K562 (cell line): Measurements from ENCODE around the gene WIPF1. TPM values are rescaled to one million over a fixed set of nuclear protein-coding genes. Genes with fewer than 3 reads are reported as not detected.

Source experiments
- ATAC-seq: fragments of 200-7000 bp; cut with Tn5 transposase; 3 replicates; pipeline ENCODE4 v1.9.1; 2020; ENCODE audit warnings: moderate library complexity
- BruUV-seq: library from RNA; stranded (reverse); fragments of 400-500 nt; replicated peaks from 2 replicates; lab custom pipeline; 2021; lab: Mats Ljungman, UMichigan
- CTCF ChIA-PET: fragments of 300-600 bp; formaldehyde crosslinking; extraction: SDS; loops from one replicate; lab custom pipeline; 2021; ENCODE audit warnings: low intra/inter-chr PET ratio; lab: Yijun Ruan, JAX
- POLR2A ChIA-PET: fragments of 300-600, 350-650 bp; sonication (Branson Sonifier 250); formaldehyde crosslinking; extraction: SDS; loops from one replicate; lab custom pipeline; 2021; ENCODE audit warnings: antibody characterized with exemption, inconsistent platforms; lab: Yijun Ruan, JAX
- DNase-seq, 4 experiments: peaks; one replicate each; pipeline versions ENCODE4 v3.0.0 to v3.0.0-alpha.2; 2011 to 2018; ENCODE audit warnings: low spot score in 3 of 4, mixed read lengths in 3 of 4; ENCODE audit errors: extremely low read depth in 1 of 4
- FAIRE-seq: peaks from 2 replicates; lab custom pipeline; 2011; peaks lifted over from hg19 to GRCh38; lab: Jason Lieb, UNC
- H2AFZ ChIP-seq: 2 replicates; pipeline ENCODE4 v1.6.0; 2011; ENCODE audit warnings: low read depth, low read length, control low read depth, inconsistent platforms
- H3K27ac ChIP-seq: fragments of 200-600 bp; 3 replicates; pipeline ENCODE4 v1.8.0; 2011; ENCODE audit warnings: low read depth, mild to moderate bottlenecking, control low read depth, inconsistent platforms, low read length, moderate library complexity, mixed read lengths; ENCODE audit errors: extremely low read depth
- H3K27me3 ChIP-seq, 2 experiments: fragments of 300-600 bp in 1 of 2; 2 replicates in 1 of 2; 3 replicates in 1 of 2; pipeline versions ENCODE4 v1.6.0 to v1.8.0; 2011; ENCODE audit warnings: inconsistent platforms in 2 of 2, low read length in 2 of 2, mild to moderate bottlenecking in 1 of 2, mixed read lengths in 1 of 2, moderate library complexity in 1 of 2; ENCODE audit not compliant: control insufficient read depth in 2 of 2, insufficient read depth in 2 of 2
- H3K36me3 ChIP-seq: fragments of 300-600 bp; 3 replicates; pipeline ENCODE4 v1.8.0; 2011; ENCODE audit warnings: mild to moderate bottlenecking, low read length, inconsistent platforms; ENCODE audit not compliant: control insufficient read depth, insufficient read depth
- H3K4me1 ChIP-seq, 2 experiments: fragments of 200-600 bp in 1 of 2; replicated peaks in 1 of 2; 2 replicates in 1 of 2; 3 replicates in 1 of 2; pipeline versions ENCODE4 v1.5.1 to v1.8.0; 2011; ENCODE audit warnings: inconsistent platforms in 2 of 2, low read length in 2 of 2, mild to moderate bottlenecking in 1 of 2, mixed read lengths in 1 of 2, moderate library complexity in 1 of 2; ENCODE audit not compliant: control insufficient read depth in 2 of 2, insufficient read depth in 2 of 2
- H3K4me2 ChIP-seq: 2 replicates; pipeline ENCODE4 v1.6.1; 2011; ENCODE audit warnings: low read length, control low read depth, inconsistent platforms, mixed read lengths; ENCODE audit not compliant: insufficient read depth
- H3K4me3 ChIP-seq: fragments of 200-600 bp; sonication (generic), shearing (Covaris generic); 2 replicates; pipeline ENCODE4 v1.5.1; 2016; ENCODE audit warnings: control low read depth, inconsistent platforms
- H3K79me2 ChIP-seq: fragments of 200-600 bp; 3 replicates; pipeline ENCODE4 v1.8.0; 2011; ENCODE audit warnings: low read length, inconsistent platforms; ENCODE audit not compliant: control insufficient read depth, insufficient read depth
- H3K9ac ChIP-seq, 2 experiments: 2 replicates each; pipeline versions ENCODE4 v1.6.0 to v1.6.1; 2011; ENCODE audit warnings: low read depth in 2 of 2, low read length in 2 of 2, control low read depth in 1 of 2, inconsistent platforms in 1 of 2, mild to moderate bottlenecking in 1 of 2, mixed read lengths in 1 of 2; ENCODE audit not compliant: insufficient read depth in 1 of 2
- H3K9me1 ChIP-seq: one replicate; pipeline ENCODE4 v1.6.0; 2011; ENCODE audit warnings: inconsistent platforms, mild to moderate bottlenecking, low read length, moderate library complexity; ENCODE audit not compliant: control insufficient read depth, insufficient read depth
- H3K9me3 ChIP-seq: replicated peaks from 2 replicates; pipeline ENCODE4 v1.5.1; 2011; ENCODE audit warnings: low read depth, low read length, inconsistent platforms; ENCODE audit not compliant: control insufficient read depth, insufficient read depth
- H4K20me1 ChIP-seq: replicated peaks from 2 replicates; pipeline ENCODE4 v1.6.1; 2011; ENCODE audit warnings: low read length, inconsistent platforms, mixed read lengths; ENCODE audit not compliant: control insufficient read depth, insufficient read depth
- BMI1 ChIP-seq: fragments of 150-350 bp; IDR thresholded peaks from 2 replicates; pipeline ENCODE4 v1.6.1; 2014; ENCODE audit warnings: low read length
- CBFA2T2 ChIP-seq: fragments of 450-650 bp; conservative IDR thresholded peaks from 2 replicates; pipeline ENCODE4 v1.6.1; 2017; ENCODE audit warnings: mild to moderate bottlenecking
- CEBPG ChIP-seq, 3 experiments: fragments of 200-800 bp in 1 of 3; sonication (Bioruptor generic) in 1 of 3; sonication (generic) in 1 of 3; formaldehyde crosslinking in 1 of 3; IDR thresholded peaks in 2 of 3; conservative IDR thresholded peaks in 1 of 3; 2 replicates each; pipeline versions ENCODE4 v1.6.1 to v1.8.0; 2016 to 2022; ENCODE audit warnings: missing compliant biosample characterization in 2 of 3, missing genetic modification characterization in 2 of 3, mild to moderate bottlenecking in 1 of 3, missing genetic modification reagents in 1 of 3
- DDX20 ChIP-seq: fragments of 450-650 bp; IDR thresholded peaks from 2 replicates; pipeline ENCODE4 v1.6.1; 2016; ENCODE audit warnings: missing genetic modification characterization, low read depth, mild to moderate bottlenecking, missing compliant biosample characterization, moderate library complexity
- FOXM1 ChIP-seq, 2 experiments: fragments of 450-650 bp in 1 of 2; sonication (generic) in 1 of 2; formaldehyde crosslinking in 1 of 2; IDR thresholded peaks; 2 replicates each; pipeline versions ENCODE4 v1.6.1 to v1.9.0; 2017 to 2022; ENCODE audit warnings: low read depth in 2 of 2, mild to moderate bottlenecking in 2 of 2, missing genetic modification reagents in 1 of 2, moderate library complexity in 1 of 2
- HMBOX1 ChIP-seq: sonication (generic); IDR thresholded peaks from 2 replicates; pipeline ENCODE4 v1.6.1; 2016
- HMGXB4 ChIP-seq: sonication (generic); formaldehyde crosslinking; IDR thresholded peaks from 2 replicates; pipeline ENCODE4 v1.8.1; 2023; ENCODE audit warnings: mild to moderate bottlenecking, missing genetic modification reagents
- LCOR ChIP-seq: sonication (generic); formaldehyde crosslinking; IDR thresholded peaks from 2 replicates; pipeline ENCODE4 v1.8.0; 2022; ENCODE audit warnings: mild to moderate bottlenecking, missing genetic modification reagents
- NCOR1 ChIP-seq: fragments of 450-650 bp; IDR thresholded peaks from 2 replicates; pipeline ENCODE4 v1.6.1; 2016; ENCODE audit warnings: mild to moderate bottlenecking, moderate library complexity
- NRF1 ChIP-seq, 2 experiments: fragments of 450-650 bp; IDR thresholded peaks in 1 of 2; conservative IDR thresholded peaks in 1 of 2; 2 replicates each; pipeline ENCODE4 v1.6.1; 2014; ENCODE audit warnings: mild to moderate bottlenecking in 2 of 2
- PHTF2 ChIP-seq: fragments of 250-450 bp; sonication (Bioruptor Pico); IDR thresholded peaks from 2 replicates; pipeline ENCODE4 v1.5.0; 2021; ENCODE audit warnings: mild to moderate bottlenecking
- POLR2H ChIP-seq: IDR thresholded peaks from 2 replicates; pipeline ENCODE4 v1.6.1; 2016; ENCODE audit warnings: missing genetic modification characterization, low read depth, mild to moderate bottlenecking, control low read depth, missing compliant biosample characterization, moderate library complexity
- SMAD3 ChIP-seq: fragments of 450-650 bp; formaldehyde crosslinking; conservative IDR thresholded peaks from 2 replicates; pipeline ENCODE4 v1.4.0; 2020; ENCODE audit warnings: mild to moderate bottlenecking
- SP2 ChIP-seq: IDR thresholded peaks from 2 replicates; pipeline ENCODE4 v1.6.1; 2011; ENCODE audit warnings: mild to moderate bottlenecking, low read depth, low read length, moderate library complexity; ENCODE audit not compliant: poor library complexity, severe bottlenecking; ENCODE audit errors: extremely low read depth
- TEAD4 ChIP-seq, 2 experiments: sonication (generic) in 1 of 2; formaldehyde crosslinking in 1 of 2; IDR thresholded peaks; 2 replicates each; pipeline versions ENCODE4 v1.6.1 to v1.8.0; 2012 to 2022; ENCODE audit warnings: borderline replicate concordance in 1 of 2, inconsistent platforms in 1 of 2, low read length in 1 of 2, mild to moderate bottlenecking in 1 of 2, missing genetic modification reagents in 1 of 2
- TGIF2 ChIP-seq: sonication (generic); formaldehyde crosslinking; IDR thresholded peaks from 2 replicates; pipeline ENCODE4 v1.8.1; 2022; ENCODE audit warnings: mild to moderate bottlenecking, missing genetic modification reagents, moderate library complexity
- ZNF184 ChIP-seq: sonication (generic); formaldehyde crosslinking; IDR thresholded peaks from 2 replicates; pipeline ENCODE4 v1.5.0; 2020; ENCODE audit warnings: missing genetic modification reagents
- ZNF696 ChIP-seq: fragments of 250-450 bp; sonication (Bioruptor Pico); conservative IDR thresholded peaks from 2 replicates; pipeline ENCODE4 v1.4.0; 2020; ENCODE audit warnings: mild to moderate bottlenecking, moderate library complexity
- ZNF764 ChIP-seq: fragments of 250-450 bp; sonication (Bioruptor Pico); IDR thresholded peaks from 2 replicates; pipeline ENCODE4 v1.4.0; 2020; ENCODE audit warnings: low read depth, mild to moderate bottlenecking, moderate library complexity
- WGBS: fragments of 100-300 bp; shearing (Covaris generic); methylation state at CpG from one replicate; pipeline ENCODE4 v1.1.6; 2016; ENCODE audit warnings: low coverage, mixed read lengths; ENCODE audit not compliant: insufficient coverage; ENCODE audit errors: missing lambda C conversion rate; 5-methylcytosine and 5-hydroxymethylcytosine counted together
- in situ Hi-C: fragments of 300-500 bp; cut with MboI; formaldehyde crosslinking; loops from 4 replicates; pipeline ENCODE4 v1.15.0; 2018; ENCODE audit warnings: inconsistent platforms, mixed read lengths
- intact Hi-C: fragments of 100-400 bp; cut with micrococcal nuclease; formaldehyde crosslinking; loops from 2 replicates; pipeline ENCODE4 v1.14.2; 2022
- polyA plus RNA-seq, 8 experiments: library from polyadenylated mRNA; depleted of rRNA in 4 of 8; stranded (reverse) in 5 of 8; unstranded in 3 of 8; fragments of >200 nt; fragmentation: Nextera tagmentation in 2 of 8; fragmentation: Illumina TruSeq in 1 of 8; extraction: Ambion mirVana in 2 of 8; extraction: Trizol in 1 of 8; gene quantifications; 2 replicates each; pipeline versions ENCODE4 v1.2.1 to v1.2.3, GENCODE V29; 2011 to 2014; ENCODE audit warnings: inconsistent platforms in 1 of 8, missing spikeins in 1 of 8
- total RNA-seq, 7 experiments: library from RNA; depleted of rRNA in 6 of 7; stranded (reverse); fragments of >200 nt in 6 of 7; fragmentation: Illumina TruSeq in 2 of 7; extraction: Trizol in 2 of 7; gene quantifications; 2 replicates each; pipeline versions ENCODE4 v1.2.1 to v1.2.3, GENCODE V29; 2011 to 2021; ENCODE audit warnings: low replicate concordance in 1 of 7

WIPF1 gene
- total and polyA plus RNA-seq, 9 of the 15 experiments (the other 6 are each of a cell fraction or from before 2014, with no cell fraction given): 0.54 to 4.9 (median 2.4) TPM

- in situ Hi-C loops (no loop called here), intact Hi-C loops (no loop called here)
- no peaks in the 10 kb centered on the region for H3K27me3 ChIP-seq
- H4K20me1 ChIP-seq: no peaks in the 10 kb centered on the region
- H3K9ac ChIP-seq: no peak overlapping the region
- no peak overlapping the region for H3K4me2 ChIP-seq
- DNase-seq: no peak
- no peak for ATAC-seq
- TF ChIP-seq CEBPG (CRISPR knock-in tag; IDR thresholded peaks at IDR 0.05) (no peak), CEBPG (tag; conservative IDR thresholded peaks at IDR 0.05 in 1 of 2, IDR thresholded peaks at IDR 0.05 in 1 of 2) (no peak), HMBOX1 (no peak), LCOR (CRISPR knock-in tag) (no peak), DDX20 (no peak), POLR2H (tag) (no peak), HMGXB4 (CRISPR knock-in tag) (no peak), SMAD3 (CRISPR knock-in tag) (no peak), BMI1 (no peak), ZNF184 (CRISPR knock-in tag) (no peak), SP2 (no peak), ZNF696 (CRISPR knock-in tag) (no peak), PHTF2 (CRISPR knock-in tag) (no peak), TGIF2 (CRISPR knock-in tag) (no peak), ZNF764 (CRISPR knock-in tag) (no peak), NRF1 (conservative IDR thresholded peaks at IDR 0.05 in 1 of 2, IDR thresholded peaks at IDR 0.05 in 1 of 2) (no peak), CBFA2T2 (no peak), NCOR1 (no peak), FOXM1 (IDR thresholded peaks at IDR 0.05; ENCODE audit: low read depth) (no peak), FOXM1 (CRISPR knock-in tag; IDR thresholded peaks at IDR 0.05; ENCODE audit: low read depth) (no peak), TEAD4 (IDR thresholded peaks at IDR 0.05; ENCODE audit: low read length) (no peak), TEAD4 (CRISPR knock-in tag; IDR thresholded peaks at IDR 0.05; ENCODE audit: borderline replicate concordance) (no peak)
- H3K4me1 ChIP-seq: no peaks in the 10 kb centered on the region
- no peak overlapping the region for H3K4me3 ChIP-seq
- no peaks in the 10 kb centered on the region for H3K9me3 ChIP-seq
- no peak for FAIRE-seq
- WGBS: 36% methylated on average over 4 of the region's 4 CpGs
- no peak overlapping the region for H3K27ac ChIP-seq
- ChIA-PET POLR2A (interaction anchor here (0.6 to 1.3 kb wide), 4 partner anchors 14 to 119 kb away, joined by 3 to 6 read pairs (median 4); no protein-coding TSS in a partner anchor), CTCF (no interaction called here)
- H3K36me3 ChIP-seq: no peaks in the 10 kb centered on the region
- BruUV-seq: no TSS peak
- H3K79me2 ChIP-seq: no peaks in the 10 kb centered on the region
- H3K9me1 ChIP-seq: no peaks in the 10 kb centered on the region
- no peak overlapping the region for H2AFZ ChIP-seq
These were observed 43.0 kb downstream of the WIPF1 start for GRCh38 chr2:174554529-174555150.
